HAP-1 (cell line): ENCODE results near the gene MYMX.
A peak's percentile ranks its signal among the peaks of the same experiment; 100 is the strongest.

Experiments
- DNase-seq, 2 experiments: peaks; one replicate each; pipeline ENCODE4 v3.0.0-alpha.2; 2016 to 2020; ENCODE audit warnings: low spot score in 2 of 2
- H3K27me3 ChIP-seq: fragments of 250-450 bp; sonication (Bioruptor Pico); 2 replicates; pipeline ENCODE4 v1.5.1; 2020; ENCODE audit warnings: low read depth, mild to moderate bottlenecking, moderate library complexity
- H3K36me3 ChIP-seq: fragments of 250-450 bp; sonication (Bioruptor Pico); replicated peaks from 2 replicates; pipeline ENCODE4 v1.5.1; 2020; ENCODE audit warnings: mild to moderate bottlenecking
- H3K4me1 ChIP-seq: fragments of 250-450 bp; sonication (Bioruptor Pico); 2 replicates; pipeline ENCODE4 v1.5.1; 2020; ENCODE audit warnings: mild to moderate bottlenecking
- H3K4me3 ChIP-seq: fragments of 250-450 bp; sonication (Bioruptor Pico); 2 replicates; pipeline ENCODE4 v1.5.1; 2020; ENCODE audit warnings: mild to moderate bottlenecking, moderate library complexity
- H3K9me3 ChIP-seq: fragments of 250-450 bp; sonication (Bioruptor Pico); 2 replicates; pipeline ENCODE4 v1.5.1; 2020; ENCODE audit warnings: mild to moderate bottlenecking, moderate library complexity
- in situ Hi-C: fragments of 300-500 bp; cut with MboI; formaldehyde crosslinking; loops from 3 replicates; pipeline ENCODE4 v1.14.3; 2020; ENCODE audit warnings: low sequenced_read_pairs, inconsistent platforms, mixed read lengths

MYMX gene

GRCh38 chr6:44219815-44220784 lies 3.4 kb downstream of the MYMX start:
- Histone ChIP-seq H3K4me3 (peak overlapping the region; percentile 29), H3K27me3 (no peaks in the 10 kb centered on the region), H3K4me1 (peaks cover 30% of the 10 kb centered on the region), H3K36me3 (no peaks in the 10 kb centered on the region), H3K9me3 (no peaks in the 10 kb centered on the region)
- DNase-seq, result no peak
- in situ Hi-C loops, result no loop called here

- in situ Hi-C loops, result no loop called here
These were observed 4.2 kb downstream of the MYMX start for GRCh38 chr6:44220913-44221290.

GRCh38 chr6:44221291-44221960 lies 4.7 kb downstream of the MYMX start:
- no peak overlapping the region for H3K4me3 ChIP-seq
- H3K36me3 ChIP-seq, result no peaks in the 10 kb centered on the region
- H3K9me3 ChIP-seq, result no peaks in the 10 kb centered on the region
- H3K4me1 ChIP-seq, result peaks cover 37% of the 10 kb centered on the region
- in situ Hi-C loops, result no loop called here
- H3K27me3 ChIP-seq, result no peaks in the 10 kb centered on the region
- DNase-seq, result peak; percentile 59 to 86

More at GRCh38 chr6:44220913-44221290, 4.2 kb downstream of the MYMX start:
- no peaks in the 10 kb centered on the region for H3K27me3 ChIP-seq
- H3K4me3 ChIP-seq, result no peak overlapping the region
- no peak for DNase-seq
- no peaks in the 10 kb centered on the region for H3K9me3 ChIP-seq
- H3K4me1 ChIP-seq, result peaks cover 35% of the 10 kb centered on the region
- no peaks in the 10 kb centered on the region for H3K36me3 ChIP-seq

GRCh38 chr6:44221961-44222335 lies 5.2 kb downstream of the MYMX start:
- in situ Hi-C loops, result no loop called here
- H3K4me3 ChIP-seq, result no peak overlapping the region
- peaks cover 37% of the 10 kb centered on the region for H3K4me1 ChIP-seq
- no peaks in the 10 kb centered on the region for H3K36me3 ChIP-seq
- DNase-seq, result no peak
- no peaks in the 10 kb centered on the region for H3K9me3 ChIP-seq
- no peaks in the 10 kb centered on the region for H3K27me3 ChIP-seq

- Histone ChIP-seq H3K36me3 (peaks cover 4% of the 10 kb centered on the region), H3K4me3 (peak overlapping the region; percentile 45), H3K4me1 (peaks cover 37% of the 10 kb centered on the region), H3K9me3 (no peaks in the 10 kb centered on the region), H3K27me3 (no peaks in the 10 kb centered on the region)
- DNase-seq, result no peak
- in situ Hi-C loops, result no loop called here
These were observed 6.0 kb downstream of the MYMX start for GRCh38 chr6:44222486-44223318.

- H3K4me1 ChIP-seq, result peaks cover 32% of the 10 kb centered on the region
- H3K36me3 ChIP-seq, result peaks cover 10% of the 10 kb centered on the region
- H3K27me3 ChIP-seq, result no peaks in the 10 kb centered on the region
- peak; percentile 79 to 94 for DNase-seq
- in situ Hi-C loops, result no loop called here
- H3K9me3 ChIP-seq, result no peaks in the 10 kb centered on the region
- H3K4me3 ChIP-seq, result peak within 1 kb of the TSS; percentile 45
These were observed 6.7 kb downstream of the MYMX start, which contains the start of gene SLC29A1 for GRCh38 chr6:44223319-44224028. Gene SLC29A1 (plus strand): TSS chr6:44223595. CDS start chr6:44227314, 3,719 bp downstream.

GRCh38 chr6:44224029-44224964 lies 7.6 kb downstream of the MYMX start:
- in situ Hi-C loops, result no loop called here
- Histone ChIP-seq H3K27me3 (no peaks in the 10 kb centered on the region), H3K4me1 (peaks cover 25% of the 10 kb centered on the region), H3K36me3 (peaks cover 18% of the 10 kb centered on the region), H3K4me3 (peak overlapping the region; percentile 45), H3K9me3 (no peaks in the 10 kb centered on the region)
- DNase-seq, result peak; percentile 40 to 70

- in situ Hi-C loops, result no loop called here
- peaks cover 24% of the 10 kb centered on the region for H3K4me1 ChIP-seq
- peaks cover 24% of the 10 kb centered on the region for H3K36me3 ChIP-seq
- no peaks in the 10 kb centered on the region for H3K9me3 ChIP-seq
- no peak for DNase-seq
- H3K27me3 ChIP-seq, result no peaks in the 10 kb centered on the region
- peak overlapping the region; percentile 45 for H3K4me3 ChIP-seq
These were observed 8.2 kb downstream of the MYMX start for GRCh38 chr6:44224965-44225305.

- Histone ChIP-seq H3K36me3 (peaks cover 30% of the 10 kb centered on the region), H3K4me1 (peaks cover 24% of the 10 kb centered on the region), H3K9me3 (no peaks in the 10 kb centered on the region), H3K27me3 (no peaks in the 10 kb centered on the region), H3K4me3 (no peak overlapping the region)
- in situ Hi-C loops, result no loop called here
- DNase-seq, result no peak
These were observed 9.0 kb downstream of the MYMX start for GRCh38 chr6:44225579-44226325.

GRCh38 chr6:44226368-44227147 lies 9.8 kb downstream of the MYMX start:
- Histone ChIP-seq H3K27me3 (no peaks in the 10 kb centered on the region), H3K4me1 (peaks cover 24% of the 10 kb centered on the region), H3K9me3 (no peaks in the 10 kb centered on the region), H3K36me3 (peaks cover 38% of the 10 kb centered on the region), H3K4me3 (no peak overlapping the region)
- no peak for DNase-seq
- in situ Hi-C loops, result no loop called here

- no peak for DNase-seq
These were observed 10.5 kb downstream of the MYMX start for GRCh38 chr6:44227148-44227793.

More at GRCh38 chr6:44227148-44227793, 10.5 kb downstream of the MYMX start:
- Histone ChIP-seq H3K4me1 (peaks cover 22% of the 10 kb centered on the region), H3K4me3 (no peak overlapping the region), H3K27me3 (no peaks in the 10 kb centered on the region), H3K9me3 (no peaks in the 10 kb centered on the region), H3K36me3 (peaks cover 45% of the 10 kb centered on the region)
- in situ Hi-C loops, result no loop called here
